ENCODE measurements around the gene ARHGAP26. TPM values are rescaled to one million over a fixed set of nuclear protein-coding genes. Genes with fewer than 3 reads are reported as not detected.
A peak's percentile ranks its signal among the peaks of the same experiment; 100 is the strongest.

The ARHGAP26 gene
- polyA plus RNA-seq, 3 donors: 26.5 to 56.8 (median 28.7) TPM

GRCh38 chr5:143164557-143164956, 394.4 kb downstream of the ARHGAP26 start:
- no peaks in the 10 kb centered on the region for H3K27me3 ChIP-seq (ENCODE audit: control insufficient read depth in 2 of 2, insufficient read depth in 2 of 2, low read length in 2 of 2)
- no peaks in the 10 kb centered on the region for H3K9me3 ChIP-seq (replicated peaks in 1 of 2; ENCODE audit: control insufficient read depth in 1 of 2, insufficient read depth in 1 of 2, low read length in 2 of 2)
- peak in 1 of 3 donors; percentile 10 for DNase-seq
- no peaks in the 10 kb centered on the region for H3K79me2 ChIP-seq (ENCODE audit: insufficient read depth, low read length)
- intact Hi-C loops (cut with micrococcal nuclease): no loop called here
- no peak for TF ChIP-seq CTCF (IDR thresholded peaks at IDR 0.05)
- no peak overlapping the region for H3K4me3 ChIP-seq (replicated peaks in 1 of 3; ENCODE audit: low read depth in 2 of 3, low read length in 3 of 3)
- Mint-ChIP-seq H3K4me3 (no peak overlapping the region), H3K9me3 (no peaks in the 10 kb centered on the region), H3K27ac (peak overlapping the region in 6 of 7 donors; percentile 78 to 88 (median 87)), H3K27me3 (ENCODE audit: low read depth in 3 of 3) (peaks cover 0 to 2% (median 0%) of the 10 kb centered on the region in 3 donors), H3K36me3 (peaks cover 63 to 74% of the 10 kb centered on the region in 2 donors), H3K4me1 (peaks cover 39% of the 10 kb centered on the region)
- H3K27ac ChIP-seq (ENCODE audit: low read depth in 1 of 2, low read length in 2 of 2): peak overlapping the region in 1 of 2 donors; percentile 66
- H3K4me1 ChIP-seq (ENCODE audit: control insufficient read depth in 1 of 2, insufficient read depth in 2 of 2, low read length in 2 of 2): peaks cover 25 to 27% of the 10 kb centered on the region in 2 donors
- H3K36me3 ChIP-seq (replicated peaks in 1 of 2; ENCODE audit: control insufficient read depth in 1 of 2, insufficient read depth in 2 of 2, low read length in 2 of 2): peaks cover 14 to 42% of the 10 kb centered on the region in 2 donors
- no peak overlapping the region for H3K9ac ChIP-seq (ENCODE audit: insufficient read depth, low read length, poor library complexity, severe bottlenecking)
- H4K20me1 ChIP-seq (ENCODE audit: insufficient read depth, low read length): peaks cover 73% of the 10 kb centered on the region
- 92% methylated on average over 1 of the region's 4 CpGs for WGBS (ENCODE audit: insufficient coverage)
- H2AFZ ChIP-seq (ENCODE audit: insufficient read depth, low read depth, low read length, poor library complexity, severe bottlenecking): no peak overlapping the region
- no peak overlapping the region for H3K4me2 ChIP-seq (replicated peaks; ENCODE audit: extremely low read depth, low read length, poor library complexity, severe bottlenecking)

GRCh38 chr5:143165049-143165880, 395.1 kb downstream of the ARHGAP26 start:
- Mint-ChIP-seq H3K4me3 (peak overlapping the region in 1 of 2 donors; percentile 78), H3K36me3 (peaks cover 70 to 75% of the 10 kb centered on the region in 2 donors), H3K27ac (peak overlapping the region; percentile 78 to 88 (median 87)), H3K9me3 (no peaks in the 10 kb centered on the region), H3K4me1 (peaks cover 39% of the 10 kb centered on the region), H3K27me3 (ENCODE audit: low read depth in 3 of 3) (peaks cover 0 to 2% (median 0%) of the 10 kb centered on the region in 3 donors)
- WGBS (ENCODE audit: insufficient coverage): 67% methylated on average over 1 of the region's 12 CpGs
- Histone ChIP-seq H3K4me3 (replicated peaks in 1 of 3; ENCODE audit: low read depth in 2 of 3, low read length in 3 of 3) (no peak overlapping the region), H3K9ac (ENCODE audit: insufficient read depth, low read length, poor library complexity, severe bottlenecking) (no peak overlapping the region), H3K27me3 (ENCODE audit: control insufficient read depth in 2 of 2, insufficient read depth in 2 of 2, low read length in 2 of 2) (no peaks in the 10 kb centered on the region), H3K36me3 (replicated peaks in 1 of 2; ENCODE audit: control insufficient read depth in 1 of 2, insufficient read depth in 2 of 2, low read length in 2 of 2) (peaks cover 20 to 49% of the 10 kb centered on the region in 2 donors), H2AFZ (ENCODE audit: insufficient read depth, low read depth, low read length, poor library complexity, severe bottlenecking) (no peak overlapping the region), H3K9me3 (replicated peaks in 1 of 2; ENCODE audit: control insufficient read depth in 1 of 2, insufficient read depth in 1 of 2, low read length in 2 of 2) (no peaks in the 10 kb centered on the region), H4K20me1 (ENCODE audit: insufficient read depth, low read length) (peaks cover 73% of the 10 kb centered on the region), H3K4me2 (replicated peaks; ENCODE audit: extremely low read depth, low read length, poor library complexity, severe bottlenecking) (peak overlapping the region; percentile 40), H3K4me1 (ENCODE audit: control insufficient read depth in 1 of 2, insufficient read depth in 2 of 2, low read length in 2 of 2) (peaks cover 25 to 27% of the 10 kb centered on the region in 2 donors), H3K79me2 (ENCODE audit: insufficient read depth, low read length) (no peaks in the 10 kb centered on the region), H3K27ac (ENCODE audit: low read depth in 1 of 2, low read length in 2 of 2) (peak overlapping the region; percentile 22 to 66)
- intact Hi-C loops (cut with micrococcal nuclease): no loop called here
- TF ChIP-seq CTCF (IDR thresholded peaks at IDR 0.05): no peak
- peak in 2 of 3 donors; percentile 7 to 52 for DNase-seq
